A673 (cell line): ENCODE measurements around the gene ZNF786. TPM values are rescaled to one million over a fixed set of nuclear protein-coding genes. Genes with fewer than 3 reads are reported as not detected.

Experiments
- BruUV-seq: library from RNA; stranded (reverse); fragments of 400-500 nt; replicated peaks from 2 replicates; lab custom pipeline; 2021; lab: Mats Ljungman, UMichigan
- CTCF ChIA-PET: fragments of 300-600 bp; sonication (Branson Sonifier 250); formaldehyde crosslinking; loops from one replicate; lab custom pipeline; 2022; ENCODE audit warnings: antibody characterized with exemption; lab: Charles Lee
- POLR2A ChIA-PET: fragments of 300-600 bp; sonication (Branson Sonifier 250); formaldehyde crosslinking; loops from one replicate; lab custom pipeline; 2022; ENCODE audit warnings: antibody characterized with exemption; ENCODE audit not compliant: low non-redundant PET; lab: Charles Lee
- DNase-seq: peaks from one replicate; pipeline ENCODE4 v3.0.0-alpha.2; 2015; ENCODE audit warnings: low spot score
- H3K27ac ChIP-seq: fragments of 200-600 bp; sonication (generic); 2 replicates; pipeline ENCODE4 v1.5.1; 2016; ENCODE audit warnings: mixed run types, low read depth, mild to moderate bottlenecking, mixed read lengths, antibody characterized with exemption, low read length; ENCODE audit not compliant: poor library complexity, severe bottlenecking
- H3K27me3 ChIP-seq: fragments of 200-600 bp; sonication (generic); replicated peaks from 2 replicates; pipeline ENCODE4 v1.6.1; 2017; ENCODE audit warnings: mixed run types, low read depth, mild to moderate bottlenecking, mixed read lengths, antibody characterized with exemption, low read length; ENCODE audit not compliant: insufficient read depth, poor library complexity
- H3K36me3 ChIP-seq: fragments of 200-600 bp; sonication (generic); 2 replicates; pipeline ENCODE4 v1.6.1; 2016; ENCODE audit warnings: mixed run types, mild to moderate bottlenecking, mixed read lengths, antibody characterized with exemption, low read length; ENCODE audit not compliant: insufficient read depth, poor library complexity, severe bottlenecking
- H3K4me1 ChIP-seq: fragments of 200-600 bp; sonication (generic); 2 replicates; pipeline ENCODE4 v1.6.1; 2017; ENCODE audit warnings: mixed run types, mild to moderate bottlenecking, mixed read lengths, antibody characterized with exemption, low read length; ENCODE audit not compliant: insufficient read depth, poor library complexity, severe bottlenecking
- H3K4me3 ChIP-seq: fragments of 200-600 bp; sonication (generic); 2 replicates; pipeline ENCODE4 v1.5.1; 2016; ENCODE audit warnings: low read depth, mixed run types, mild to moderate bottlenecking, mixed read lengths, low read length; ENCODE audit not compliant: poor library complexity, severe bottlenecking
- H3K9me3 ChIP-seq: fragments of 200-600 bp; sonication (generic); 2 replicates; pipeline ENCODE4 v1.6.1; 2016; ENCODE audit warnings: mixed run types, low read depth, mild to moderate bottlenecking, mixed read lengths, antibody characterized with exemption, low read length; ENCODE audit not compliant: poor library complexity, severe bottlenecking
- CTCF ChIP-seq: fragments of 300-800, 200-600 bp; sonication (generic); conservative IDR thresholded peaks from 2 replicates; pipeline ENCODE4 v1.5.1; 2017; ENCODE audit warnings: low read depth, mild to moderate bottlenecking, antibody characterized with exemption, low read length, moderate library complexity, mixed read lengths
- EZH2 ChIP-seq: fragments of 200-600 bp; sonication (generic); IDR thresholded peaks from 2 replicates; pipeline ENCODE4 v1.6.1; 2017; ENCODE audit warnings: borderline replicate concordance, low read depth, mild to moderate bottlenecking, mixed read lengths, antibody characterized with exemption, low read length; ENCODE audit not compliant: poor library complexity, severe bottlenecking
- intact Hi-C: fragments of 100-400 bp; cut with micrococcal nuclease; formaldehyde crosslinking; loops from one replicate; pipeline ENCODE4 v1.10.0; 2022; ENCODE audit not compliant: unreplicated experiment
- total RNA-seq: library from RNA; stranded (reverse); gene quantifications from 2 replicates; pipeline ENCODE4 v1.2.3, GENCODE V29; 2021

Gene ZNF786
- total RNA-seq, 1 experiment from 2014 or later, result 9.8 TPM

- no peak for DNase-seq
- no TSS peak for BruUV-seq
- Histone ChIP-seq H3K9me3 (peaks cover 4% of the 10 kb centered on the region), H3K4me1 (no peaks in the 10 kb centered on the region), H3K4me3 (no peak overlapping the region), H3K27me3 (no peaks in the 10 kb centered on the region), H3K36me3 (no peaks in the 10 kb centered on the region), H3K27ac (no peak overlapping the region)
- ChIA-PET CTCF (no interaction called here), POLR2A (no interaction called here)
- intact Hi-C loops, result no loop called here
- no peak for TF ChIP-seq CTCF
- no peak for TF ChIP-seq EZH2
Measured at GRCh38 chr7:149084407-149084806, 6.1 kb downstream of the ZNF786 start.

- TF ChIP-seq EZH2 (no peak), CTCF (no peak)
- no peaks in the 10 kb centered on the region for H3K36me3 ChIP-seq
- POLR2A ChIA-PET, result no interaction called here
- H3K27me3 ChIP-seq, result no peaks in the 10 kb centered on the region
- peaks cover 4% of the 10 kb centered on the region for H3K9me3 ChIP-seq
- CTCF ChIA-PET, result no interaction called here
- H3K27ac ChIP-seq, result no peak overlapping the region
- H3K4me1 ChIP-seq, result no peaks in the 10 kb centered on the region
- no peak overlapping the region for H3K4me3 ChIP-seq
- DNase-seq, result peak; percentile 18
- no TSS peak for BruUV-seq
- intact Hi-C loops, result no loop called here
Measured at GRCh38 chr7:149081914-149082313, 8.6 kb downstream of the ZNF786 start.

DNA sequence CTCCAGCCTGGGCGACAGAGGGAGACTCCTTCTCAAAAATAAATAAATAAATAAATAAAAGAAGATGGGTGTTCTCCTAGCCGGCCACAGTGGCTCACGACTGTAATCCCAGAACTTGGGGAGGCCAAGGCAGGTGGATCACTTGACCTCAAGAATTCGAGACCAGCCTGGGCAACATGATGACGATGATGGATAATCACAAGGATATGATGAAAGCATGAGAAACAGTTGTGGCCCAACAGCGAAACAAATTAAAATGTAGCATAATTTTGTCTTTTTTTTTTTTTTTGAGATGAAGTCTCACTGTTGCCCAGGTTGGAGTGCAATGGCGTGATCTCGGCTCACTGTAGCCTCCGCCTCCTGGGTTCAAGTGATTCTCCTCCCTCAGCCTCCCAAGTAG, 12.9 kb downstream of the ZNF786 start:
- no peaks in the 10 kb centered on the region for H3K9me3 ChIP-seq
- BruUV-seq, result no TSS peak
- no peaks in the 10 kb centered on the region for H3K4me1 ChIP-seq
- no peaks in the 10 kb centered on the region for H3K27me3 ChIP-seq
- DNase-seq, result no peak
- intact Hi-C loops, result no loop called here
- H3K27ac ChIP-seq, result no peak overlapping the region
- no peak overlapping the region for H3K4me3 ChIP-seq
- TF ChIP-seq EZH2, result no peak
- TF ChIP-seq CTCF, result no peak
- ChIA-PET POLR2A (no interaction called here), CTCF (no interaction called here)
- H3K36me3 ChIP-seq, result no peaks in the 10 kb centered on the region
